Neuron (in vitro differentiated cells): Measurements from ENCODE around the gene FAM83G.

Source experiments
- H2AFZ ChIP-seq: one replicate; pipeline ENCODE4 v1.6.1; 2013; ENCODE audit warnings: low read depth, mild to moderate bottlenecking, inconsistent platforms, low read length, moderate library complexity
- H3K27me3 ChIP-seq: one replicate; pipeline ENCODE4 v1.6.1; 2013; ENCODE audit warnings: low read length; ENCODE audit not compliant: insufficient read depth
- H3K36me3 ChIP-seq: one replicate; pipeline ENCODE4 v1.6.1; 2013; ENCODE audit warnings: low read length; ENCODE audit not compliant: insufficient read depth
- H3K4me1 ChIP-seq: one replicate; pipeline ENCODE4 v1.6.1; 2013; ENCODE audit warnings: low read length; ENCODE audit not compliant: insufficient read depth
- H3K4me3 ChIP-seq: 2 replicates; pipeline ENCODE4 v1.5.1; 2013; ENCODE audit warnings: mild to moderate bottlenecking, low read length, moderate library complexity
- H3K9me3 ChIP-seq: one replicate; pipeline ENCODE4 v1.6.1; 2013; ENCODE audit warnings: low read length

Gene FAM83G

GRCh38 chr17:18950944-18951905 lies 53.3 kb downstream of the FAM83G start:
- Histone ChIP-seq H3K4me3 (no peak overlapping the region), H2AFZ (no peak overlapping the region), H3K9me3 (no peaks in the 10 kb centered on the region), H3K27me3 (peaks cover 6% of the 10 kb centered on the region), H3K36me3 (no peaks in the 10 kb centered on the region), H3K4me1 (no peaks in the 10 kb centered on the region)

DNA sequence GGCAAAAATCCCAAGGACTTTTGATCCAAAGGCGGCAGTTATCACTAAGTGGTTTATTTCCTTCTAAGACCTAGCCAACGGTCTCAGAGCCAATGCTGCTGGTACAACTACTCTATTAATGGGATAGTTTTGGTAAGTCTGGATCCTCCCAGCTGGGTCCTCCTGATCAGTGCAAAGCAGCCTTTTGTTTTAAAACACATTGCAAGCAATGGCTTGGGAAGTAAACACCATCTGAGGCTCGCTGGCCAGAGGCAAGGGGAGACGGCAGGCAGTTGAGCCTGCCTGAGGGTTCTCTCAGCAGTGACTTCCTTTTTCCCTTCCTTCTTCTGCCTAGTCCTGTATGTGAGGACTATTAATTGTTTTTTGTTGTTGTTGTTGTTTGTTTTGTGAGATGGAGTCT lies 54.2 kb downstream of the FAM83G start:
- Histone ChIP-seq H3K9me3 (no peaks in the 10 kb centered on the region), H3K4me1 (no peaks in the 10 kb centered on the region), H3K4me3 (no peak overlapping the region), H3K36me3 (no peaks in the 10 kb centered on the region), H3K27me3 (peaks cover 6% of the 10 kb centered on the region), H2AFZ (no peak overlapping the region)

- Histone ChIP-seq H3K27me3 (peaks cover 6% of the 10 kb centered on the region), H2AFZ (no peak overlapping the region), H3K36me3 (no peaks in the 10 kb centered on the region), H3K9me3 (no peaks in the 10 kb centered on the region), H3K4me1 (no peaks in the 10 kb centered on the region), H3K4me3 (no peak overlapping the region)
Measured at GRCh38 chr17:18949566-18949965, 55.0 kb downstream of the FAM83G start.

DNA sequence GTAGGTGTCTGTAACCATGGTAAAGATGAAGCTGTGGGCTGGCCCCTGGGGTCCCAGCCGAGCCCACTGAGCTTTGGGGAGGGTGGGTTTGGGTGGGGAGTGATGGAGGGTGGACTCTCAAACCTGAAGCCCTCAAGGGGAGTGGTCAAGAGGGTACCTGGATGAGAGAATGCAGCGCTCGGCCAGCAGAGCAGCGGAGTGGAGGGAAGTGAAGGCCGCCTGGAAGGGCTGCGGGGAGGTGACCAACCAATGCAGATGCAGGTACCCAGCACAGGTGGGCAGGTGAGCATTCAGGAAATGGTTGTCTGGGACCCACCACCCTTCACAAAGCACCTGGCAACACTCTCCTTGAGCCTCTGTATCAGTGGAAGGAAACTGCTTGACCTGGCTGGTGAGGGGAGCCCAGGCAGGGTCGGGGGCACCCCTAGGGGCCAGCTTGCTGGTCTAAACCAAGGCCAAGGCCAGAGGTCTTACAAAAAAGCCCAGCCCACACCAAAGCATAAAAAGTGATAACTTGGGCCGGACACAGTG lies 56.0 kb downstream of the FAM83G start:
- no peaks in the 10 kb centered on the region for H3K36me3 ChIP-seq
- no peak overlapping the region for H3K4me3 ChIP-seq
- H3K9me3 ChIP-seq, result no peaks in the 10 kb centered on the region
- no peak overlapping the region for H2AFZ ChIP-seq
- H3K27me3 ChIP-seq, result peaks cover 6% of the 10 kb centered on the region
- H3K4me1 ChIP-seq, result no peaks in the 10 kb centered on the region

DNA sequence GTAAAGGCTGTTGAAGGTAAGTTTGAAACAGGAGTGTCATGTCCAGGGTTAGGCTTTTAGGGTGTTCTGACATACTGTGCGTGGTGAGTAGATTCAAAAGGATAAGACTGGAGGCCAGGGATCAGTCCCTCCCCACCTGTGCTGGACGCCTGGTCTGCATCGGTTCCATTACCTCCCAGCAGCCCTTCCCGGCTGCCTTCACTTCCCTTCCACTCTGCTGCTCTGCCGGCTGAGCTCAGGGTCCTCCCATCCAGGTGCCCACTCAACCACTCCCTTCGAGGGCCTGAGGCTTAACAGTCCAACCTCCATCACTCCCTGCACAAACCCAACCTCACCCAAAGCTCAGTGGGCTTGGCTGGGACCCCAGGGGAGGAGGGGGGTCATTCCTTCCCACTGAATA lies 56.7 kb downstream of the FAM83G start:
- Histone ChIP-seq H3K4me3 (no peak overlapping the region), H3K27me3 (peaks cover 6% of the 10 kb centered on the region), H2AFZ (no peak overlapping the region), H3K36me3 (no peaks in the 10 kb centered on the region), H3K4me1 (no peaks in the 10 kb centered on the region), H3K9me3 (no peaks in the 10 kb centered on the region)

DNA sequence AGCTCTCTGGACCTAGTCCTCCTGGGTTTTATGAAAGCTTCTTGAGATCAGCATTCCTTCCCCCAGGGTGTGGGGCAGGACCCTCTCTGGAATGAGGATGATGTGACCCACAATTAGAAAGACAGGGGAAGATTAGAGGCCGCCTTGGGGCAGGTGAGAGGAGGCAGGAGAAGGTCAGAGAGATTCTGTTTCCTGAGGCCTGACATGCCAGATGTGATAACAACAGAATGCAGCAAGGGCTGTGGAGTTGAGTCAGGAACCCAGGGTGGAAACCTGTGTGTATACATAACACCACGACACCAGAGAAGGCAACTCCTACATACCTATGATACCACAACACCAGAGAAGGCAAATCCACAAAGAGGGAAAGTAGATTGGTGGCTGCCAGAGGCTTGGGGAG lies 58.0 kb downstream of the FAM83G start:
- Histone ChIP-seq H3K27me3 (peaks cover 6% of the 10 kb centered on the region), H3K4me1 (no peaks in the 10 kb centered on the region)

DNA sequence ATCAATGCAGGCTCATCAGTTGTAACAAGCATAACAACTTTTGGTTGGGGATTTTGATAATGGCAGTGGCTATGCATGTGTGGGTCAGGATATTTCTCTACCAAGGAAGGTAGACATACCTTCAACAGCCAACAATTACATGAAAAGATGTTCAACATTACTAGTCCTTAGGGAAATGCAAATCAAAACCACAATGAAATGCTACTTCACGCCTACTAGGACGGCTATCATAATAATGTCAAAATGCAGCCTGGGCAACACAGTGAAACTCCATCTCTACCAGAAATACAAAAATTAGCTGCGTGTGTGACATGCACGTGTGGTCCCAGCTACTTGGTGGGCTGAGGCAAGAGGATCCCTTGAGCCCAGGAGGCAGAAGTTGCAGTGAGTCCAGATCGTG lies 59.9 kb downstream of the FAM83G start:
- no peaks in the 10 kb centered on the region for H3K9me3 ChIP-seq
- H3K4me1 ChIP-seq, result no peaks in the 10 kb centered on the region
- no peak overlapping the region for H3K4me3 ChIP-seq
- no peaks in the 10 kb centered on the region for H3K36me3 ChIP-seq
- peaks cover 6% of the 10 kb centered on the region for H3K27me3 ChIP-seq
- H2AFZ ChIP-seq, result no peak overlapping the region

More for the DNA sequence above, 58.0 kb downstream of the FAM83G start:
- Histone ChIP-seq H3K4me3 (no peak overlapping the region), H2AFZ (no peak overlapping the region), H3K9me3 (no peaks in the 10 kb centered on the region), H3K36me3 (no peaks in the 10 kb centered on the region)

DNA sequence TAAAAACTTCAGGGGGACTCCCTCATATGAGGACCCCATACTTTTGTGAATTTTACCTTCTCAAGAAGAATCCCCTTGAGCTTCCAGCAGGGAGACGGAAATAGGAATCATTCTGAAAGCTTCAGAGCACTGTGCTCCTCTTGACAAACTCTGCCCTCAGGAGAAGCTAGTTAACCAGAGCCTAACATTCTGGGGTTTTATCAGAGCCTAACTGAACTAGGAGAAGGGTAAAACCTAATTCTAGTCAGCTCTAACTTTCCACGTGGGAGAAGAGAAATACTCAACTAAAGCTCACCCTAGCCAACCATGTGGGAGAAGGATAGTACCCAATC lies 65.9 kb downstream of the FAM83G start:
- Histone ChIP-seq H3K27me3 (no peaks in the 10 kb centered on the region), H3K9me3 (no peaks in the 10 kb centered on the region), H3K4me3 (no peak overlapping the region), H2AFZ (no peak overlapping the region), H3K4me1 (no peaks in the 10 kb centered on the region), H3K36me3 (no peaks in the 10 kb centered on the region)

DNA sequence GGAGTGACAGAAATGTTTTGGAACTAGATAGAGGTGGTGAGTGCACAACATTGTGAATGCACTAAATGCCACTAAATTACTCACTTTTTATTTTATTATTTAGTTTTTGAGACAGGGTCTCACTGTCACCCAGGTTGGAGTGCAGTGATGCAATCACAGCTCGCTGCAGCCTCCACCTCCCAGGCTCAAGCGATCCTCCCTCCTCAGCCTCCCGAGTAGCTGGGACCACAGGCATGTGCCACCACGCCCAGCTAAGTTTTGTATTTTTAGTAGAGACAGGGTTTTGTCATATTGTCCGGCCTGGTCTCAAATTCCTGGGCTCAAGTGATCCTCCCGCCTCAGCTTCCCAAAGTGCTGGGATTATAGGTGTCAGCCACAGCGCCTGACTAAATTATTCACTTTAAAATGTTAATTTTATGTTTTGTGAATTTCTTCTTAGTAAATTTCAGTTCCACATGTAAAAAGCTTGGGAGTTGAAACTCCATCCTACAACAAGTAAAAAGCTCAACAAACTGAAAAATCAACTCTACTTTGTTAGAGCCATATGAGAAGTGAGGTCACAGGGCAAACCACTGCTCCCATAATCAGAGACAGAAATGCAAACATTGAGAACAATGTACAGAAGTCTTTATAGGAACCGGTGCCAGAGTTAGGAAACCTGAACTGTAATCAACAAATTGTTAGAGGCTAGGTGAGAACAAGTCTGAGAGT lies 66.4 kb downstream of the FAM83G start:
- no peak overlapping the region for H3K4me3 ChIP-seq
- H3K27me3 ChIP-seq, result no peaks in the 10 kb centered on the region
- no peak overlapping the region for H2AFZ ChIP-seq
- H3K4me1 ChIP-seq, result no peaks in the 10 kb centered on the region
- no peaks in the 10 kb centered on the region for H3K36me3 ChIP-seq
- no peaks in the 10 kb centered on the region for H3K9me3 ChIP-seq

- H3K4me1 ChIP-seq, result no peaks in the 10 kb centered on the region
- H3K27me3 ChIP-seq, result no peaks in the 10 kb centered on the region
- H3K4me3 ChIP-seq, result no peak overlapping the region
- no peaks in the 10 kb centered on the region for H3K9me3 ChIP-seq
- no peak overlapping the region for H2AFZ ChIP-seq
- H3K36me3 ChIP-seq, result peaks cover 29% of the 10 kb centered on the region
Measured at GRCh38 chr17:18933102-18934058, 71.2 kb downstream of the FAM83G start.

DNA sequence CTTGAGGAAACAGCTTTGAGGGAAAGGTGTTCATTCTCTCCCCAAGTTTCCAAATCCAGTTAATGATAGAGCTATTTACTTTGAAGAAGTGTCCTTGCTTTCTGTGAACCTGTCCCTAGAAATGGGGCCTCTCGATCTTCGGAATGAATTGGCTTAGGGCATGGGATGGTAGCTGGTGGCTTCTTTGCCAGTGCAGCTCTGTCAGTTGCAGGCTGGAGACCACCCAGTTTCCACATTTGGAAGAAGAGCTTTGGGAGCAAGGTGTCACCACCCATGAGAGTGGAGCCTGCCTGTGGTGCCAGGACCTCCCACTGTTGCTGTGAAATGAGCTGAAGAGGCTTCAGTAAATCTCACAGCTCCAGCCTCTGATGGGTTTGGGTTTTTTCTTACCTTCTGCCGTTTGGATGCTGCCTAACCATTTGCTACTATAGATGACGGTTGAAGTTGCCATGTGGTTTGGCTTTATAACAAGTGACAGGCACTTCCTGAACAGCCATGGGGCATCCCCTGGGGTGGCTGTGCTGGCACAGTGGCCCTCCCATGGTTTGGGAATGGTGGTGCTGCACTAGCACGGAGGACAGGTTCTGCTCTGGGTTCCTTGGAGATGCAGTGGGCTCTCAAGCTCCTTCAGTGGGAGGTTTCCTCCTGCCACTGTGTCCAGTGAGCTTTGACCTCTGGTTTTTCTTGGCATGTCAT lies 72.1 kb downstream of the FAM83G start:
- no peaks in the 10 kb centered on the region for H3K9me3 ChIP-seq
- no peaks in the 10 kb centered on the region for H3K27me3 ChIP-seq

GRCh38 chr17:18928628-18929125 lies 75.9 kb downstream of the FAM83G start:
- Histone ChIP-seq H3K36me3 (peaks cover 52% of the 10 kb centered on the region), H3K27me3 (no peaks in the 10 kb centered on the region), H3K9me3 (peaks cover 3% of the 10 kb centered on the region), H2AFZ (no peak overlapping the region), H3K4me1 (no peaks in the 10 kb centered on the region), H3K4me3 (no peak overlapping the region)

More for the DNA sequence above, 72.1 kb downstream of the FAM83G start:
- Histone ChIP-seq H3K4me3 (no peak overlapping the region), H3K4me1 (no peaks in the 10 kb centered on the region), H3K36me3 (peaks cover 37% of the 10 kb centered on the region), H2AFZ (no peak overlapping the region)
